Liver (tissue), 3 donors: Measurements from ENCODE around the gene INTS6L.
"Not testable (repeated sequence)": the region's sequence is repeated elsewhere in the genome, so short reads cannot be mapped to it uniquely, and the experiment has no call there.

Experiments
- FOXA1 ChIP-seq: IDR thresholded peaks from 2 replicates; pipeline ENCODE4 v1.6.1; 2016; ENCODE audit warnings: antibody characterized with exemption
- TAF1 ChIP-seq: conservative IDR thresholded peaks from 2 replicates; pipeline ENCODE4 v1.6.1; 2016; ENCODE audit warnings: antibody characterized with exemption, mild to moderate bottlenecking
- YY1 ChIP-seq: IDR thresholded peaks from 2 replicates; pipeline ENCODE4 v1.6.1; 2016; ENCODE audit warnings: antibody characterized with exemption, mild to moderate bottlenecking
- TF ChIP-seq, protein P1 (sequence below): fragments of 150-350 bp; IDR thresholded peaks from 2 replicates; pipeline ENCODE4 v1.5.1; 2017; ENCODE audit warnings: improper control_type of control experiment, low read depth, low read length; ENCODE audit not compliant: missing input control
- TF ChIP-seq, protein P2 (sequence below): IDR thresholded peaks from 2 replicates; pipeline ENCODE4 v1.6.1; 2016; ENCODE audit warnings: antibody characterized with exemption
- TF ChIP-seq, protein P3 (sequence below): IDR thresholded peaks from 2 replicates; pipeline ENCODE4 v1.6.1; 2016; ENCODE audit warnings: antibody characterized with exemption
- TF ChIP-seq, protein P4 (sequence below): IDR thresholded peaks from 2 replicates; pipeline ENCODE4 v1.6.1; 2016; ENCODE audit warnings: antibody characterized with exemption
- TF ChIP-seq, protein P5 (sequence below): IDR thresholded peaks from 2 replicates; pipeline ENCODE4 v1.6.1; 2016; ENCODE audit warnings: antibody characterized with exemption, mild to moderate bottlenecking
- donor health status: healthy.
- donor health status: healthy.

DNA sequence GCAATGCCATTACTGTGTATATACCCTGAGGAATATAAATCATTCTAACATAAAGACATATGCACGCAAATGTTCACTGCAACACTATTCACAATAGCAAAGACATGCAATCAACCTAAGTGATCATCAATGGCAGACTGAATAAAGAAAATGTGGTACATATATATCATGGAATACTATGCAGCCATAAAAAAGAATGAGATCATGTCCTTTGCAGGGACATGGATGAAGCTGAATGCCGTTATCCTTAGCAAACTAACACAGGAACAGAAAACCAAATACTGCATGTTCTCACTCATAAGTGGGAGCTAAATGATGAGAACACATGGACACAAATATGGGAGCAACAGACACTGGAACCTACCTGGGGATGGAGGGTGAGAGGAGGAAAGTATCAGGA, 73.6 kb downstream of the INTS6L start:
- not testable (repeated sequence) for TF ChIP-seq TAF1, FOXA1, YY1
- TF ChIP-seq, protein P1, sequence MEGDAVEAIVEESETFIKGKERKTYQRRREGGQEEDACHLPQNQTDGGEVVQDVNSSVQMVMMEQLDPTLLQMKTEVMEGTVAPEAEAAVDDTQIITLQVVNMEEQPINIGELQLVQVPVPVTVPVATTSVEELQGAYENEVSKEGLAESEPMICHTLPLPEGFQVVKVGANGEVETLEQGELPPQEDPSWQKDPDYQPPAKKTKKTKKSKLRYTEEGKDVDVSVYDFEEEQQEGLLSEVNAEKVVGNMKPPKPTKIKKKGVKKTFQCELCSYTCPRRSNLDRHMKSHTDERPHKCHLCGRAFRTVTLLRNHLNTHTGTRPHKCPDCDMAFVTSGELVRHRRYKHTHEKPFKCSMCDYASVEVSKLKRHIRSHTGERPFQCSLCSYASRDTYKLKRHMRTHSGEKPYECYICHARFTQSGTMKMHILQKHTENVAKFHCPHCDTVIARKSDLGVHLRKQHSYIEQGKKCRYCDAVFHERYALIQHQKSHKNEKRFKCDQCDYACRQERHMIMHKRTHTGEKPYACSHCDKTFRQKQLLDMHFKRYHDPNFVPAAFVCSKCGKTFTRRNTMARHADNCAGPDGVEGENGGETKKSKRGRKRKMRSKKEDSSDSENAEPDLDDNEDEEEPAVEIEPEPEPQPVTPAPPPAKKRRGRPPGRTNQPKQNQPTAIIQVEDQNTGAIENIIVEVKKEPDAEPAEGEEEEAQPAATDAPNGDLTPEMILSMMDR, result not testable (repeated sequence)
- TF ChIP-seq, protein P2, sequence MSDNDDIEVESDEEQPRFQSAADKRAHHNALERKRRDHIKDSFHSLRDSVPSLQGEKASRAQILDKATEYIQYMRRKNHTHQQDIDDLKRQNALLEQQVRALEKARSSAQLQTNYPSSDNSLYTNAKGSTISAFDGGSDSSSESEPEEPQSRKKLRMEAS, result not testable (repeated sequence)
- TF ChIP-seq, protein P3, sequence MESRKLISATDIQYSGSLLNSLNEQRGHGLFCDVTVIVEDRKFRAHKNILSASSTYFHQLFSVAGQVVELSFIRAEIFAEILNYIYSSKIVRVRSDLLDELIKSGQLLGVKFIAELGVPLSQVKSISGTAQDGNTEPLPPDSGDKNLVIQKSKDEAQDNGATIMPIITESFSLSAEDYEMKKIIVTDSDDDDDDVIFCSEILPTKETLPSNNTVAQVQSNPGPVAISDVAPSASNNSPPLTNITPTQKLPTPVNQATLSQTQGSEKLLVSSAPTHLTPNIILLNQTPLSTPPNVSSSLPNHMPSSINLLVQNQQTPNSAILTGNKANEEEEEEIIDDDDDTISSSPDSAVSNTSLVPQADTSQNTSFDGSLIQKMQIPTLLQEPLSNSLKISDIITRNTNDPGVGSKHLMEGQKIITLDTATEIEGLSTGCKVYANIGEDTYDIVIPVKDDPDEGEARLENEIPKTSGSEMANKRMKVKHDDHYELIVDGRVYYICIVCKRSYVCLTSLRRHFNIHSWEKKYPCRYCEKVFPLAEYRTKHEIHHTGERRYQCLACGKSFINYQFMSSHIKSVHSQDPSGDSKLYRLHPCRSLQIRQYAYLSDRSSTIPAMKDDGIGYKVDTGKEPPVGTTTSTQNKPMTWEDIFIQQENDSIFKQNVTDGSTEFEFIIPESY, result not testable (repeated sequence)
- TF ChIP-seq, protein P4, sequence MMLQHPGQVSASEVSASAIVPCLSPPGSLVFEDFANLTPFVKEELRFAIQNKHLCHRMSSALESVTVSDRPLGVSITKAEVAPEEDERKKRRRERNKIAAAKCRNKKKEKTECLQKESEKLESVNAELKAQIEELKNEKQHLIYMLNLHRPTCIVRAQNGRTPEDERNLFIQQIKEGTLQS, result not testable (repeated sequence)
- TF ChIP-seq, protein P5, sequence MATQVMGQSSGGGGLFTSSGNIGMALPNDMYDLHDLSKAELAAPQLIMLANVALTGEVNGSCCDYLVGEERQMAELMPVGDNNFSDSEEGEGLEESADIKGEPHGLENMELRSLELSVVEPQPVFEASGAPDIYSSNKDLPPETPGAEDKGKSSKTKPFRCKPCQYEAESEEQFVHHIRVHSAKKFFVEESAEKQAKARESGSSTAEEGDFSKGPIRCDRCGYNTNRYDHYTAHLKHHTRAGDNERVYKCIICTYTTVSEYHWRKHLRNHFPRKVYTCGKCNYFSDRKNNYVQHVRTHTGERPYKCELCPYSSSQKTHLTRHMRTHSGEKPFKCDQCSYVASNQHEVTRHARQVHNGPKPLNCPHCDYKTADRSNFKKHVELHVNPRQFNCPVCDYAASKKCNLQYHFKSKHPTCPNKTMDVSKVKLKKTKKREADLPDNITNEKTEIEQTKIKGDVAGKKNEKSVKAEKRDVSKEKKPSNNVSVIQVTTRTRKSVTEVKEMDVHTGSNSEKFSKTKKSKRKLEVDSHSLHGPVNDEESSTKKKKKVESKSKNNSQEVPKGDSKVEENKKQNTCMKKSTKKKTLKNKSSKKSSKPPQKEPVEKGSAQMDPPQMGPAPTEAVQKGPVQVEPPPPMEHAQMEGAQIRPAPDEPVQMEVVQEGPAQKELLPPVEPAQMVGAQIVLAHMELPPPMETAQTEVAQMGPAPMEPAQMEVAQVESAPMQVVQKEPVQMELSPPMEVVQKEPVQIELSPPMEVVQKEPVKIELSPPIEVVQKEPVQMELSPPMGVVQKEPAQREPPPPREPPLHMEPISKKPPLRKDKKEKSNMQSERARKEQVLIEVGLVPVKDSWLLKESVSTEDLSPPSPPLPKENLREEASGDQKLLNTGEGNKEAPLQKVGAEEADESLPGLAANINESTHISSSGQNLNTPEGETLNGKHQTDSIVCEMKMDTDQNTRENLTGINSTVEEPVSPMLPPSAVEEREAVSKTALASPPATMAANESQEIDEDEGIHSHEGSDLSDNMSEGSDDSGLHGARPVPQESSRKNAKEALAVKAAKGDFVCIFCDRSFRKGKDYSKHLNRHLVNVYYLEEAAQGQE, result not testable (repeated sequence)
